DOHH2 (cell line): ENCODE measurements around the gene RIPK3.

Experiments
- H3F3A ChIP-seq: fragments of 200-600 bp; sonication (generic), shearing (Covaris generic); 2 replicates; pipeline ENCODE4 v1.6.0; 2016; ENCODE audit warnings: antibody characterized with exemption, mild to moderate bottlenecking; ENCODE audit not compliant: control insufficient read depth, insufficient read depth
- H3K27ac ChIP-seq: fragments of 200-600 bp; sonication (generic); 2 replicates; pipeline ENCODE4 v1.5.1; 2014; ENCODE audit warnings: low read depth, mild to moderate bottlenecking, low read length, moderate library complexity
- H3K27me3 ChIP-seq: fragments of 200-600 bp; sonication (generic); 2 replicates; pipeline ENCODE4 v1.6.1; 2014; ENCODE audit warnings: mild to moderate bottlenecking, low read length, mixed read lengths; ENCODE audit not compliant: control insufficient read depth
- H3K36me3 ChIP-seq: fragments of 200-600 bp; sonication (generic); 2 replicates; pipeline ENCODE4 v1.6.1; 2014; ENCODE audit warnings: mild to moderate bottlenecking, low read length, moderate library complexity, mixed read lengths; ENCODE audit not compliant: control insufficient read depth
- H3K4me1 ChIP-seq: fragments of 200-600 bp; sonication (generic); 2 replicates; pipeline ENCODE4 v1.6.1; 2014; ENCODE audit warnings: mild to moderate bottlenecking, low read length, mixed read lengths; ENCODE audit not compliant: control insufficient read depth
- H3K4me2 ChIP-seq: fragments of 200-600 bp; sonication (generic); 2 replicates; pipeline ENCODE4 v1.6.0; 2014; ENCODE audit warnings: mild to moderate bottlenecking, low read length, moderate library complexity
- H3K4me3 ChIP-seq: fragments of 200-600 bp; sonication (generic); 2 replicates; pipeline ENCODE4 v1.5.1; 2014; ENCODE audit warnings: mild to moderate bottlenecking, low read length, mixed read lengths
- H3K79me2 ChIP-seq: fragments of 200-600 bp; sonication (generic); 2 replicates; pipeline ENCODE4 v1.6.1; 2014; ENCODE audit warnings: mild to moderate bottlenecking, low read length, mixed read lengths; ENCODE audit not compliant: control insufficient read depth
- H3K9me2 ChIP-seq: fragments of 200-600 bp; sonication (generic); replicated peaks from 2 replicates; pipeline ENCODE4 v1.6.1; 2014; ENCODE audit warnings: mild to moderate bottlenecking, low read length, mixed read lengths; ENCODE audit not compliant: control insufficient read depth
- H3K9me3 ChIP-seq: fragments of 200-600 bp; sonication (generic); 2 replicates; pipeline ENCODE4 v1.6.1; 2014; ENCODE audit warnings: antibody characterized with exemption, low read length, mixed read lengths; ENCODE audit not compliant: control insufficient read depth, insufficient read depth
- H4K20me1 ChIP-seq: fragments of 200-600 bp; sonication (generic); 2 replicates; pipeline ENCODE4 v1.6.0; 2014; ENCODE audit warnings: low read depth, mild to moderate bottlenecking, antibody characterized with exemption, low read length, moderate library complexity; ENCODE audit not compliant: control insufficient read depth, insufficient read depth
- EZH2phosphoT487 ChIP-seq: fragments of 200-600 bp; sonication (generic); IDR thresholded peaks from 2 replicates; pipeline ENCODE4 v1.6.1; 2017; ENCODE audit warnings: borderline replicate concordance, mild to moderate bottlenecking, antibody characterized with exemption, low read length, moderate library complexity, mixed read lengths
- TF ChIP-seq, protein P1 (sequence below): fragments of 200-600 bp; sonication (generic); IDR thresholded peaks from one replicate; pipeline ENCODE4 v1.5.1; 2014; ENCODE audit warnings: antibody characterized with exemption, mild to moderate bottlenecking, low read depth, low read length; ENCODE audit not compliant: poor library complexity, severe bottlenecking

RIPK3 gene

DNA sequence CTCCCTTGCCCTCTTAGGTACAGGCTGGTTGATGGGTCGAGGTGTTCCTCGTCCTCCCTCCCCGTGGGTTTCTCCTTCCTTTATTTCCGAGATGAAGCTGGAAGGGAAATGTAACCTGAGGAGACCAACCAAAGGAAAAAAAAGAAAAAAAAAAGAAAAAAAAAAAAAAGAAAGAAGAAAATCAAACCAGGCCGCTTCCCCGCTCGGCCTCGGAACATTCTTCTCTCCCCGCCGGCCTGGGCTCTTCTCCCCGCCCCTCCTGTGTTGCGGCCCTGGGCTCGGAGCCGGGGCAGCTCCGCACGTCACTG lies 26.6 kb upstream of the RIPK3 start:
- peak overlapping the region; percentile 88 for H3K4me3 ChIP-seq
- H3K36me3 ChIP-seq = peaks cover 15% of the 10 kb centered on the region
- H3K9me2 ChIP-seq = no peaks in the 10 kb centered on the region
- no peaks in the 10 kb centered on the region for H3K9me3 ChIP-seq
- no peaks in the 10 kb centered on the region for H3K27me3 ChIP-seq
- TF ChIP-seq EZH2phosphoT487 = no peak
- TF ChIP-seq, protein P1, sequence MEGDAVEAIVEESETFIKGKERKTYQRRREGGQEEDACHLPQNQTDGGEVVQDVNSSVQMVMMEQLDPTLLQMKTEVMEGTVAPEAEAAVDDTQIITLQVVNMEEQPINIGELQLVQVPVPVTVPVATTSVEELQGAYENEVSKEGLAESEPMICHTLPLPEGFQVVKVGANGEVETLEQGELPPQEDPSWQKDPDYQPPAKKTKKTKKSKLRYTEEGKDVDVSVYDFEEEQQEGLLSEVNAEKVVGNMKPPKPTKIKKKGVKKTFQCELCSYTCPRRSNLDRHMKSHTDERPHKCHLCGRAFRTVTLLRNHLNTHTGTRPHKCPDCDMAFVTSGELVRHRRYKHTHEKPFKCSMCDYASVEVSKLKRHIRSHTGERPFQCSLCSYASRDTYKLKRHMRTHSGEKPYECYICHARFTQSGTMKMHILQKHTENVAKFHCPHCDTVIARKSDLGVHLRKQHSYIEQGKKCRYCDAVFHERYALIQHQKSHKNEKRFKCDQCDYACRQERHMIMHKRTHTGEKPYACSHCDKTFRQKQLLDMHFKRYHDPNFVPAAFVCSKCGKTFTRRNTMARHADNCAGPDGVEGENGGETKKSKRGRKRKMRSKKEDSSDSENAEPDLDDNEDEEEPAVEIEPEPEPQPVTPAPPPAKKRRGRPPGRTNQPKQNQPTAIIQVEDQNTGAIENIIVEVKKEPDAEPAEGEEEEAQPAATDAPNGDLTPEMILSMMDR = no peak
- H3K27ac ChIP-seq = peak overlapping the region; percentile 90
- H3K4me1 ChIP-seq = peaks cover 44% of the 10 kb centered on the region
- peaks cover 14% of the 10 kb centered on the region for H3K79me2 ChIP-seq
- no peaks in the 10 kb centered on the region for H4K20me1 ChIP-seq
- H3F3A ChIP-seq = 0 out of 2 replicates have a peak, but pooled peaks cover 6% of the 10 kb centered on the region
- H3K4me2 ChIP-seq = peak overlapping the region; percentile 87

DNA sequence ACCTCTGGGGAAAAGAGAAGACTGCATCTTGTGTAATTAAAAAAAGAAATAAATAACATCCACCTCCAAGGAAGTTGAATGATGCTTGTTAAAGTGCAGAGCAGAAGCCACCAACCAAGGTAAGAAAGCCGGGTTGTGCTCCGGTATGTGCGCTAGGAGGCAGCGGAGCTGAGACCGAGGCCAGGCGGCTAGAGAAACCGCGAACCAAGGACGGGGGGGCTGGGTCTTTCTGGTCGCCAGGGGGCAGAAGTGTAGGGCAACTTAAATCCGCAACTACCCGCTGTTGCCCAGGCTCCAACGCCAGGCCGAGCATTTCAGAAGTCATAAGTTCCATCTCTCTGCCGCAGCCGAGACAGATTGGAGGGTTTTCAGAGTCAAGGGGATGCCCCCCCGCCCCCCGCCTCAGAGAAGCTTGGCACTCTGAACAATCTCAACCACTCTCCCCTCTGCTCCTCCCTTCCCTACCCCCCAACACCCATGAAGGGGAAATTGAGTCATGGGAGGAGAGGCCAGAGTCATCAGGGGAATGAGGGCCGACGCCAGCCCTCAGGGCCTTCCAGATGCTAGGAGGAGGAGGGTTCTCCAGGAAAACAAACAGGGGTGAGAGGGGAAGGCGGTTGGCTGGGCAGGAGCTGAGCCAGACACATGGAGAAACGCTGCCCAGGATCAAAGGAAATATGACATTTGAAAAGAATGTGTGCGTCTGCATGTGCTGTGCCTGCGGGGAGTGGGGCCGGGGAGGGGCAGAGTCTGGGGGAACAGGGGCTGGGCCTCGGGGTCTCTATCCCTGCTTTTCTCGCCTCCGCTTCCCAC lies 26.0 kb upstream of the RIPK3 start:
- Histone ChIP-seq H3K27ac (peak overlapping the region; percentile 90), H3K4me1 (peaks cover 40% of the 10 kb centered on the region), H3K36me3 (peaks cover 10% of the 10 kb centered on the region), H3F3A (0 out of 2 replicates have a peak, but pooled peaks cover 6% of the 10 kb centered on the region), H3K4me2 (peak overlapping the region; percentile 87), H3K79me2 (peaks cover 14% of the 10 kb centered on the region), H3K4me3 (peak overlapping the region; percentile 88), H3K27me3 (no peaks in the 10 kb centered on the region), H3K9me3 (no peaks in the 10 kb centered on the region), H4K20me1 (no peaks in the 10 kb centered on the region), H3K9me2 (no peaks in the 10 kb centered on the region)
- no peak for TF ChIP-seq EZH2phosphoT487
- TF ChIP-seq, protein P1 = peak; percentile 96

DNA sequence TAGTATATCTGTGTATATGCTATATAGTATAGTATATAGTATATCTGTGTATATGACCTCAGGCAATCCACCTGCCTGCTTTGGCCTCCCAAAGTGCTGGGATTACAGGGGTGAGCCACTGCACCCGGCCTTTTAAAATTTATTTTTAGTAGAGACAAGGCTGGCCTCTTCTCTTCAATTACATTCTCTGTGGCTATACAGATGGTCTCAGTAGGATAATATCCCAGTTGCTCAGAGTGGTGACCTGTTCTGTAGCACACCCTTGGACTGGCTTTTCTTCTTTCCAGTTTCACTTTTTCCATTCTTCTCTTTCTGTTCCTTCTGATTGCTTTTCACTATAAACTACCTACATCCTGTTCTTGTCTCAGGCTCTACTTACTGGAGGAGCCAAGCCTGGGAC lies 25.1 kb upstream of the RIPK3 start:
- peaks cover 14% of the 10 kb centered on the region for H3K79me2 ChIP-seq
- peak overlapping the region; percentile 88; the same call in 1 of the 2 replicates for H3K4me3 ChIP-seq
- H3K4me1 ChIP-seq = peaks cover 30% of the 10 kb centered on the region
- no peaks in the 10 kb centered on the region for H3K9me2 ChIP-seq
- peaks cover 2% of the 10 kb centered on the region for H3K36me3 ChIP-seq
- no peak overlapping the region for H3K27ac ChIP-seq
- H3K9me3 ChIP-seq = no peaks in the 10 kb centered on the region
- TF ChIP-seq EZH2phosphoT487 = no peak
- TF ChIP-seq, protein P1 = no peak
- 0 out of 2 replicates have a peak, but pooled peaks cover 6% of the 10 kb centered on the region for H3F3A ChIP-seq
- no peaks in the 10 kb centered on the region for H4K20me1 ChIP-seq
- peak overlapping the region; percentile 87 for H3K4me2 ChIP-seq
- no peaks in the 10 kb centered on the region for H3K27me3 ChIP-seq
